GM12891 (cell line): ENCODE results near the gene ARHGEF11.

Source experiments
- POLR2AphosphoS5 ChIP-seq: IDR thresholded peaks from 2 replicates; pipeline ENCODE4 v1.6.1; 2011; ENCODE audit warnings: low read depth, low read length, control low read depth
- SPI1 ChIP-seq: IDR thresholded peaks from 2 replicates; pipeline ENCODE4 v1.6.1; 2011; ENCODE audit warnings: low read depth, low read length, control low read depth
- TAF1 ChIP-seq: IDR thresholded peaks from 2 replicates; pipeline ENCODE4 v1.6.1; 2011; ENCODE audit warnings: low read depth, low read length, control low read depth

DNA sequence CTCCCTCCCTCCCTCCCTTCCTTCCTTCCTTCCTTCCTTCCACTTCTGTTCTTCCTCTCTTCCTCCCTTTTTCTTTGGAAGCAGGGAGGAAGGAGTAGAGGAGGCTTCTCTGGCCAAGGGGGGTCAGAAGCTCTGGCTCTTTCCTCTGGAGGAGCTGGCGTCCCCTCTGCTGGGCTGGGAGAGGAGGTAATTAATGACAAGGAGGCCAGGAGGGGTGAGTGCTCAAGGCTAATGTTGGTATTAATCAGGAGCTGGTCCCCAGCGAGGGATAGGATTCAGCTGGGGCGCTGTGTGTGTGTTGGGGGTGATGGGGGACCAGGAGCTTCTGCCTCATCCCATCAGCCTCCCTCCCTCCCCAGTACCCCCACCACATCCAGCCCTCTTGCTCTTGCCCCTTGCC is 158.2 kb downstream of the ARHGEF11 start:
- no peak for TF ChIP-seq POLR2AphosphoS5
- no peak for TF ChIP-seq SPI1
- TF ChIP-seq TAF1 = no peak
